Embryonic facial prominence (tissue), 1 donor: Measurements from ENCODE around the gene KCNF1.
"Not testable (repeated sequence)": the region's sequence is repeated elsewhere in the genome, so short reads cannot be mapped to it uniquely, and the experiment has no call there.

ENCODE experiments used
- DNase-seq: peaks from one replicate; pipeline ENCODE4 v3.0.0-alpha.2; 2016; ENCODE audit errors: extremely low spot score

Gene KCNF1

GRCh38 chr2:10944799-10945198 is 33.1 kb downstream of the KCNF1 start:
- DNase-seq = no peak

- DNase-seq = no peak
Measured at GRCh38 chr2:10946394-10946793, 34.7 kb downstream of the KCNF1 start.

GRCh38 chr2:10947005-10947440 is 35.3 kb downstream of the KCNF1 start:
- DNase-seq = no peak

GRCh38 chr2:10947446-10948187 is 35.9 kb downstream of the KCNF1 start:
- no peak for DNase-seq

GRCh38 chr2:10948188-10948564 is 36.4 kb downstream of the KCNF1 start:
- no peak for DNase-seq

GRCh38 chr2:10948606-10949230 is 37.0 kb downstream of the KCNF1 start:
- DNase-seq = no peak

- no peak for DNase-seq
Measured at GRCh38 chr2:10949835-10950234, 38.1 kb downstream of the KCNF1 start.

- no peak for DNase-seq
Measured at GRCh38 chr2:10951558-10952414, 40.1 kb downstream of the KCNF1 start.

GRCh38 chr2:10954416-10954815 is 42.7 kb downstream of the KCNF1 start:
- no peak for DNase-seq

- DNase-seq = no peak
Measured at GRCh38 chr2:10954856-10955818, 43.4 kb downstream of the KCNF1 start.

GRCh38 chr2:10956006-10956790 is 44.5 kb downstream of the KCNF1 start:
- no peak for DNase-seq

GRCh38 chr2:10957391-10957790 is 45.7 kb downstream of the KCNF1 start:
- no peak for DNase-seq

GRCh38 chr2:10958452-10958851 is 46.7 kb downstream of the KCNF1 start:
- not testable (repeated sequence) for DNase-seq

- no peak for DNase-seq
Measured at GRCh38 chr2:10960606-10961489, 49.1 kb downstream of the KCNF1 start.

- no peak for DNase-seq
Measured at GRCh38 chr2:10961490-10961875, 49.7 kb downstream of the KCNF1 start.

GRCh38 chr2:10962004-10962403 is 50.3 kb downstream of the KCNF1 start:
- no peak for DNase-seq

GRCh38 chr2:10963155-10963554 is 51.4 kb downstream of the KCNF1 start:
- DNase-seq = no peak
